GM23338 (cell line): ENCODE data around the gene SYNGR3. TPM values are rescaled to one million over a fixed set of nuclear protein-coding genes. Genes with fewer than 3 reads are reported as not detected.

Source experiments
- ATAC-seq: fragments of 200-7000 bp; cut with Tn5 transposase; 3 replicates; pipeline ENCODE4 v1.9.1; 2020
- DNase-seq: peaks from one replicate; pipeline ENCODE4 v3.0.0-alpha.2; 2015; ENCODE audit warnings: low spot score
- H2AFZ ChIP-seq: fragments of 200-600 bp; sonication (generic); 2 replicates; pipeline ENCODE4 v1.8.0; 2016; ENCODE audit warnings: antibody characterized with exemption, mild to moderate bottlenecking, moderate library complexity
- H3F3A ChIP-seq: fragments of 200-600 bp; sonication (generic); replicated peaks from 2 replicates; pipeline ENCODE4 v1.8.0; 2017; ENCODE audit warnings: antibody characterized with exemption, mixed run types, low read depth
- H3K27ac ChIP-seq: fragments of 200-600 bp; sonication (generic); 2 replicates; pipeline ENCODE4 v1.6.1; 2016; ENCODE audit warnings: low read depth
- H3K27me3 ChIP-seq: fragments of 200-600 bp; sonication (generic); 2 replicates; pipeline ENCODE4 v1.8.0; 2016; ENCODE audit warnings: mild to moderate bottlenecking, mixed run types, moderate library complexity; ENCODE audit not compliant: insufficient read depth
- H3K36me3 ChIP-seq: fragments of 200-600 bp; sonication (generic); 2 replicates; pipeline ENCODE4 v1.8.0; 2016; ENCODE audit warnings: mild to moderate bottlenecking; ENCODE audit not compliant: insufficient read depth
- H3K4me1 ChIP-seq: fragments of 200-600 bp; sonication (generic); 2 replicates; pipeline ENCODE4 v1.8.0; 2016; ENCODE audit warnings: mild to moderate bottlenecking, moderate library complexity; ENCODE audit not compliant: insufficient read depth
- H3K4me2 ChIP-seq: fragments of 200-600 bp; sonication (generic); 2 replicates; pipeline ENCODE4 v1.7.1; 2017; ENCODE audit warnings: mixed run types
- H3K4me3 ChIP-seq: fragments of 200-600 bp; sonication (generic); 2 replicates; pipeline ENCODE4 v1.6.1; 2016; ENCODE audit warnings: mixed run types
- H3K79me2 ChIP-seq: fragments of 200-600 bp; sonication (generic); replicated peaks from 2 replicates; pipeline ENCODE4 v1.8.0; 2017; ENCODE audit warnings: mild to moderate bottlenecking; ENCODE audit not compliant: insufficient read depth
- H3K9me2 ChIP-seq: fragments of 200-600 bp; sonication (generic); 2 replicates; pipeline ENCODE4 v1.8.0; 2017; ENCODE audit not compliant: insufficient read depth
- H4K20me1 ChIP-seq: fragments of 200-600 bp; sonication (generic); replicated peaks from 2 replicates; pipeline ENCODE4 v1.8.0; 2017; ENCODE audit warnings: mild to moderate bottlenecking; ENCODE audit not compliant: insufficient read depth
- H3K27ac Mint-ChIP-seq: 2 replicates; pipeline ENCODE4 v1.8.0; 2020; ENCODE audit warnings: inconsistent platforms, mild to moderate bottlenecking, moderate library complexity, mixed read lengths
- H3K27me3 Mint-ChIP-seq: 3 replicates; pipeline ENCODE4 v1.8.0; 2022; ENCODE audit warnings: low read depth, mild to moderate bottlenecking, moderate library complexity, mixed read lengths, inconsistent platforms; ENCODE audit not compliant: insufficient read depth, poor library complexity
- H3K36me3 Mint-ChIP-seq: 3 replicates; pipeline ENCODE4 v1.8.0; 2021; ENCODE audit warnings: low read depth, mild to moderate bottlenecking, inconsistent platforms, moderate library complexity, mixed read lengths
- H3K4me1 Mint-ChIP-seq: 3 replicates; pipeline ENCODE4 v1.8.0; 2020; ENCODE audit warnings: mild to moderate bottlenecking, inconsistent platforms, mixed read lengths
- H3K4me3 Mint-ChIP-seq: 3 replicates; pipeline ENCODE4 v1.8.0; 2021; ENCODE audit warnings: moderate library complexity, mild to moderate bottlenecking, inconsistent platforms, mixed read lengths
- H3K9me3 Mint-ChIP-seq: 3 replicates; pipeline ENCODE4 v1.8.0; 2020; ENCODE audit warnings: moderate library complexity, mild to moderate bottlenecking, inconsistent platforms, mixed read lengths
- CREB1 ChIP-seq: fragments of 250-450 bp; sonication (Bioruptor Pico); IDR thresholded peaks from 2 replicates; pipeline ENCODE4 v1.5.0; 2020; ENCODE audit warnings: low read depth, mild to moderate bottlenecking, moderate library complexity
- CTCF ChIP-seq, 2 experiments: fragments of 200-600 bp in 1 of 2; sonication (generic) in 1 of 2; conservative IDR thresholded peaks; 2 replicates each; pipeline versions ENCODE4 v1.5.1 to v1.6.1; 2016 to 2017; ENCODE audit warnings: antibody characterized with exemption in 2 of 2, low read depth in 2 of 2, mild to moderate bottlenecking in 2 of 2, moderate library complexity in 1 of 2
- ETS1 ChIP-seq: IDR thresholded peaks from 2 replicates; pipeline ENCODE4 v1.6.1; 2016; ENCODE audit warnings: antibody characterized with exemption
- EZH2 ChIP-seq: fragments of 200-600 bp; sonication (generic); IDR thresholded peaks from one replicate; pipeline ENCODE4 v1.8.0; 2017; ENCODE audit warnings: antibody characterized with exemption, mild to moderate bottlenecking, low read depth; ENCODE audit not compliant: unreplicated experiment
- EZH2phosphoT487 ChIP-seq: fragments of 200-600 bp; sonication (generic); IDR thresholded peaks from one replicate; pipeline ENCODE4 v1.8.1; 2018; ENCODE audit warnings: antibody characterized with exemption; ENCODE audit not compliant: unreplicated experiment
- NANOG ChIP-seq: IDR thresholded peaks from 2 replicates; pipeline ENCODE4 v1.6.1; 2016; ENCODE audit warnings: antibody characterized with exemption, borderline replicate concordance
- REST ChIP-seq: IDR thresholded peaks from one replicate; pipeline ENCODE4 v1.6.1; 2018; ENCODE audit warnings: antibody characterized with exemption; ENCODE audit not compliant: unreplicated experiment
- STAT1 ChIP-seq: IDR thresholded peaks from one replicate; pipeline ENCODE4 v1.6.1; 2016; ENCODE audit warnings: antibody characterized with exemption; ENCODE audit not compliant: unreplicated experiment
- ZNF114 ChIP-seq: fragments of 250-450 bp; sonication (Bioruptor Pico); IDR thresholded peaks from 2 replicates; pipeline ENCODE4 v1.5.0; 2020; ENCODE audit warnings: mild to moderate bottlenecking, moderate library complexity
- ZNF331 ChIP-seq: fragments of 250-450 bp; sonication (Bioruptor Pico); IDR thresholded peaks from 2 replicates; pipeline ENCODE4 v1.5.0; 2020; ENCODE audit warnings: low read depth, mild to moderate bottlenecking, moderate library complexity
- ZNF462 ChIP-seq: fragments of 250-450 bp; sonication (Bioruptor Pico); IDR thresholded peaks from 2 replicates; pipeline ENCODE4 v1.5.0; 2020; ENCODE audit warnings: mild to moderate bottlenecking, moderate library complexity
- polyA plus RNA-seq: library from polyadenylated mRNA; unstranded; fragments of >200 nt; fragmentation: Nextera tagmentation; extraction: Ambion mirVana; gene quantifications from 2 replicates; pipeline ENCODE4 v1.2.1, GENCODE V29; 2016
- total RNA-seq: library from RNA; depleted of rRNA; stranded (reverse); fragments of >200 nt; shearing (Covaris generic); gene quantifications from 2 replicates; pipeline ENCODE4 v1.2.3, GENCODE V29; 2014

The SYNGR3 gene
- total and polyA plus RNA-seq, 2 experiments from 2014 or later, result 45.4 to 77.7 TPM

- peaks cover 4% of the 10 kb centered on the region; the same call in 1 of the 2 replicates for H3K79me2 ChIP-seq
- H2AFZ ChIP-seq, result peak overlapping the region; percentile 47; the same call in 1 of the 2 replicates
- H3K9me2 ChIP-seq, result no peaks in the 10 kb centered on the region
- H3K27me3 ChIP-seq, result peaks cover 54% of the 10 kb centered on the region
- ATAC-seq (peak; percentile 5; the same call in 2 of the 3 replicates), DNase-seq (peak; percentile 70)
- Mint-ChIP-seq H3K4me1 (peaks cover 30% of the 10 kb centered on the region), H3K4me3 (peak overlapping the region; percentile 92), H3K27ac (peak overlapping the region; percentile 89), H3K9me3 (no peaks in the 10 kb centered on the region), H3K27me3 (peaks cover 70% of the 10 kb centered on the region), H3K36me3 (peaks cover 17% of the 10 kb centered on the region)
- peak overlapping the region; percentile 50; the same call in 1 of the 2 replicates for H3K27ac ChIP-seq
- H3F3A ChIP-seq, result peaks cover 38% of the 10 kb centered on the region
- no peaks in the 10 kb centered on the region; the same call in 1 of the 2 replicates for H4K20me1 ChIP-seq
- H3K4me1 ChIP-seq, result peaks cover 24% of the 10 kb centered on the region
- no peaks in the 10 kb centered on the region for H3K36me3 ChIP-seq
- H3K4me2 ChIP-seq, result peak overlapping the region; percentile 96
- TF ChIP-seq STAT1 (no peak), NANOG (no peak), EZH2 (no peak), ETS1 (no peak), CTCF (conservative IDR thresholded peaks at IDR 0.05; ENCODE audit: low read depth in 2 of 2) (no peak), CREB1 (CRISPR knock-in tag) (no peak), ZNF462 (no peak), EZH2phosphoT487 (no peak), REST (no peak), ZNF331 (CRISPR knock-in tag) (no peak), ZNF114 (CRISPR knock-in tag) (no peak)
- H3K4me3 ChIP-seq, result peak overlapping the region; percentile 95
Observed at GRCh38 chr16:1984347-1985225, 5.2 kb upstream of the SYNGR3 start.
